Esophagus muscularis mucosa (tissue), 4 donors: ENCODE data around the gene INTS7. TPM values are rescaled to one million over a fixed set of nuclear protein-coding genes. Genes with fewer than 3 reads are reported as not detected.

Experiments used
- DNase-seq: peaks from one replicate; pipeline ENCODE4 v3.0.0-alpha.2; 2017; ENCODE audit errors: extremely low spot score
- H3K27ac ChIP-seq, 4 donors: fragments of 200-600 bp; sonication (generic); replicated peaks in 1 of 4; 1 replicate in 3 of 4; 2 replicates in 1 of 4; pipeline ENCODE4 v1.5.1; 2016 to 2019; ENCODE audit warnings: mild to moderate bottlenecking in 1 of 4
- H3K27me3 ChIP-seq, 4 donors: fragments of 200-600 bp; sonication (generic); one replicate each; pipeline versions ENCODE4 v1.5.1 to v1.6.0; 2016 to 2019
- H3K36me3 ChIP-seq, 4 donors: fragments of 200-600 bp; sonication (generic); one replicate each; pipeline ENCODE4 v1.5.1; 2016 to 2019
- H3K4me1 ChIP-seq, 4 donors: fragments of 200-600 bp; sonication (generic); one replicate each; pipeline ENCODE4 v1.5.1; 2016 to 2019
- H3K4me3 ChIP-seq, 4 donors: fragments of 200-600 bp; sonication (generic); 1 replicate in 2 of 4; 2 replicates in 2 of 4; pipeline ENCODE4 v1.5.1; 2016 to 2019; ENCODE audit warnings: mild to moderate bottlenecking in 4 of 4, moderate library complexity in 1 of 4
- H3K9me3 ChIP-seq, 4 donors: fragments of 200-600 bp; sonication (generic); 1 replicate in 3 of 4; 2 replicates in 1 of 4; pipeline ENCODE4 v1.5.1; 2016 to 2019
- EP300 ChIP-seq: sonication (generic); formaldehyde crosslinking; IDR thresholded peaks from one replicate; pipeline ENCODE4 v1.6.1; 2017; ENCODE audit warnings: antibody characterized with exemption
- POLR2A ChIP-seq: fragments of 450-650 bp; IDR thresholded peaks from one replicate; pipeline ENCODE4 v1.6.1; 2017; ENCODE audit warnings: antibody characterized with exemption, moderate library complexity, mild to moderate bottlenecking, low read depth
- POLR2AphosphoS5 ChIP-seq, 2 donors: sonication (generic); formaldehyde crosslinking; IDR thresholded peaks; one replicate each; pipeline ENCODE4 v1.6.1; 2017; ENCODE audit warnings: antibody characterized with exemption in 2 of 2
- WGBS: methylation state at CpG from one replicate; pipeline ENCODE4 v1.1.5; 2018; 5-methylcytosine and 5-hydroxymethylcytosine counted together
- intact Hi-C: fragments of 100-400 bp; cut with DNase I; formaldehyde crosslinking; loops from one replicate; pipeline ENCODE4 v1.15.1; 2023
- total RNA-seq, 4 donors: library from RNA; depleted of rRNA; stranded (reverse); fragments of >200 nt; gene quantifications; one replicate each; pipeline versions ENCODE4 v1.1.0 to v1.2.1, GENCODE V29; 2016
- TF ChIP-seq, protein P1 (sequence below), 3 experiments: fragments of 200-600 bp in 2 of 3; fragments of 450-650 bp in 1 of 3; sonication (generic) in 2 of 3; IDR thresholded peaks; one replicate each; pipeline ENCODE4 v1.5.1; 2017 to 2019; ENCODE audit warnings: antibody characterized with exemption in 3 of 3, mild to moderate bottlenecking in 2 of 3, moderate library complexity in 1 of 3

The INTS7 gene
- total RNA-seq, 4 donors from 2014 or later = 6.0 to 15.4 (median 11.0) TPM

DNA sequence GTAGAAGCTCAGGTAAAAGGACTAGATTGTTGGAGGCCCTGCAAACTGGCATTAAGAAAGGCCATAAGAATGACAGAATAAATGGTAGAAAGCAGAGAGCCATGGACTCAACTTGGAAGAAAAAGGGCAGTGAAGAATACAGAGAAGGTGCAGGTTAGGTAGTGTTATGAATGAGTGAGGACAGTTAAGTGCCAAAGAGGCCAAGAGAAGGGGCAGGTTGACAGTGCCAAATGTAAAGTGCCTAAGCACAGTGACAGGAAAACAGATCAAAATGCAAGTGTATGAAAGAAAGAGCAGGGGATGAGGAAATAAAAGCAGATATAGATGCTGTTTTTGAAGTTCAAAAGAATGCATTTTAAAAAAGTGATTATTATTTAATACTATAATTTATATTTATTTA lies 43.7 kb downstream of the INTS7 start:
- H3K9me3 ChIP-seq = no peaks in the 10 kb centered on the region
- TF ChIP-seq EP300 = no peak
- no peak for TF ChIP-seq POLR2AphosphoS5 (IDR thresholded peaks at IDR 0.05)
- TF ChIP-seq, protein P1, sequence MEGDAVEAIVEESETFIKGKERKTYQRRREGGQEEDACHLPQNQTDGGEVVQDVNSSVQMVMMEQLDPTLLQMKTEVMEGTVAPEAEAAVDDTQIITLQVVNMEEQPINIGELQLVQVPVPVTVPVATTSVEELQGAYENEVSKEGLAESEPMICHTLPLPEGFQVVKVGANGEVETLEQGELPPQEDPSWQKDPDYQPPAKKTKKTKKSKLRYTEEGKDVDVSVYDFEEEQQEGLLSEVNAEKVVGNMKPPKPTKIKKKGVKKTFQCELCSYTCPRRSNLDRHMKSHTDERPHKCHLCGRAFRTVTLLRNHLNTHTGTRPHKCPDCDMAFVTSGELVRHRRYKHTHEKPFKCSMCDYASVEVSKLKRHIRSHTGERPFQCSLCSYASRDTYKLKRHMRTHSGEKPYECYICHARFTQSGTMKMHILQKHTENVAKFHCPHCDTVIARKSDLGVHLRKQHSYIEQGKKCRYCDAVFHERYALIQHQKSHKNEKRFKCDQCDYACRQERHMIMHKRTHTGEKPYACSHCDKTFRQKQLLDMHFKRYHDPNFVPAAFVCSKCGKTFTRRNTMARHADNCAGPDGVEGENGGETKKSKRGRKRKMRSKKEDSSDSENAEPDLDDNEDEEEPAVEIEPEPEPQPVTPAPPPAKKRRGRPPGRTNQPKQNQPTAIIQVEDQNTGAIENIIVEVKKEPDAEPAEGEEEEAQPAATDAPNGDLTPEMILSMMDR (IDR thresholded peaks at IDR 0.05) = no peak
- TF ChIP-seq POLR2A = no peak
- H3K27me3 ChIP-seq = no peaks in the 10 kb centered on the region
- no peaks in the 10 kb centered on the region for H3K4me1 ChIP-seq
- DNase-seq = no peak
- H3K27ac ChIP-seq = no peak overlapping the region
- intact Hi-C loops = no loop called here
- H3K36me3 ChIP-seq = peaks cover 2 to 10% (median 7%) of the 10 kb centered on the region in 4 donors
- H3K4me3 ChIP-seq = no peak overlapping the region

DNA sequence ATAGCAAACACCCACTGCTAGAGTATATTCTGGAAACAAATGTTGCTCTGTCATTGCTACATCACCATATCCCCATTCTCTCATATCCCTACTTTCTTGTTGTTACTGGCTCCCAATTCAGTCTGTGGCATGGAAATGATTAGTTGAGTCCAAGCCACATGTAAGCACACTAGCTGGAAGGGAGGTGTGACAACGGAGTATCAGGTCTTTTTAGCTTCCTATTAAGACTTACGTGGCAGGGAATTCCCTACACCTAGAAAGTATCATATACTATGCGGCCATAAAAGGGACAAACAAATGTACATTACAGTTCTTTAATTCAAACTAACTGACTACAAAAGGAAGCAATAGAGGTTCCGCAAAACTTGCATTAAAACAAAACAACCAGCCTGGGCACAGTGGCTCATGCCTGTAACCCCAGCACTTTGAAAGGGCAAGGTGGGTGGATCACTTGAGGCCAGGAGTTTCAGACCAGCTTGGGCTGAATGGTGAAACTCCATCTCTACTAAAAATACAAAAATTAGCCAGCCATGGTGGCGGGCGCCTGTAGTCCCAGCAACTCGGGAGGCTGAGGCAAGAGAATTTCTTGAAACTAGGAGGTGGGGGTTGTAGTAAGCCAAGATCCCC lies 48.6 kb downstream of the INTS7 start:
- intact Hi-C loops = no loop called here
- no peak for TF ChIP-seq EP300
- TF ChIP-seq POLR2AphosphoS5 (IDR thresholded peaks at IDR 0.05) = no peak
- TF ChIP-seq, protein P1 (IDR thresholded peaks at IDR 0.05) = no peak
- no peak for TF ChIP-seq POLR2A
- Histone ChIP-seq H3K36me3 (peaks cover 0 to 30% (median 19%) of the 10 kb centered on the region in 4 donors), H3K4me3 (no peak overlapping the region), H3K27ac (no peak overlapping the region), H3K9me3 (no peaks in the 10 kb centered on the region), H3K4me1 (no peaks in the 10 kb centered on the region), H3K27me3 (no peaks in the 10 kb centered on the region)
- 98% methylated on average over 7 of the region's 7 CpGs for WGBS
- DNase-seq = no peak

DNA sequence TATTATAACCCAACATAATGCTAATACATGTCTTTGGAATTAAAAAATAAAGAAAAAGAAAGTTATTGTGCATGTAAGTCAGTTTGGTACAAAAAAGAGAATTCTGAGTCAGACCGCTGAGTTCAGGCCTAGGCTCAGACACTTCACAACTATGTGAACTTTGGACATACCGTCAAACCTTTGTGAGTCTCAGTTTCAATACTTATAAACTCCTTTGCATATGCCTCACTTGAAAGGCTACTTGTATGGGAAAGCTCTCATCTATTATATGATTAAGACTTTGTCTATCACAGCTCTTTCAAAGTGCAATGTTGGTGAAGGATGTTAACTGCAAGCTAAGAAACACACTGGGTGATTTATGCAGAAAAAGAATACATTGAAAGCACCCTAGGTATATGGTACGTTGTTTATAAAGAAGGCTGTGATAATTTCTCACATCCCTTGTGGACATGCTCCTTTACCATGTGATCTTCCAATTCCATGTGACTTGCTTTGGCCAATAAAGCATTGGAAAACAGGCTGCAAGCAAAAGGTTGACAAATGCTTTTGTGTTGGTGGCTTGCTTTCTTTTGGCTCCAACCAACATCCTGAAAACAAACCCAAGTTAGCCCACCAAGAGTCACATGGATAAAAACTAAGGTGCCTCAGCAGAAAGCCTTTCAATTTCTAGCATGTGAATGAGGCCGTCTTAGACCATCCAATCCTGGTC lies 49.6 kb downstream of the INTS7 start:
- Histone ChIP-seq H3K27me3 (no peaks in the 10 kb centered on the region), H3K9me3 (no peaks in the 10 kb centered on the region), H3K36me3 (peaks cover 0 to 37% (median 24%) of the 10 kb centered on the region in 4 donors), H3K27ac (no peak overlapping the region), H3K4me1 (no peaks in the 10 kb centered on the region), H3K4me3 (no peak overlapping the region)
- no peak for DNase-seq
- TF ChIP-seq POLR2AphosphoS5 (IDR thresholded peaks at IDR 0.05) (no peak), EP300 (no peak), POLR2A (no peak)
- TF ChIP-seq, protein P1 (IDR thresholded peaks at IDR 0.05) = no peak
- 98% methylated on average over 4 of the region's 4 CpGs for WGBS
- intact Hi-C loops = no loop called here

DNA sequence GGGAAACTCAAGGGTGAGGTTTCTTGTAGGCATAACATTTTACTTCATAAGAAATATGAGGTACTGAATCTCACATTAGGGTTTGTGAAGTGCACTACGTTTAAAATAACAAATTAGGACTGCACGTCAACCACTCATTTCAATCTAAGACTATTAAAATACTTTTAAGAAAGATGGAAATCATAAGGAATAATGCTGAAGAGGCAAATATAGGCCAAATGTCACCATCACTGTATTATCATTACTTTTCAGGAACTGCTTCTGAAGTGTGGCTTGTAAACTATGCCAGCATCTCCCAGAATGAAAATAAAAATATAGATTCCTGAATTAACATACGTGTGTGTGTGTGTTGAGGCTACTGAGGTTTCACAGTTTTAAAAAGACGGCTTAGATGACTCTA lies 56.8 kb downstream of the INTS7 start:
- Histone ChIP-seq H3K4me3 (no peak overlapping the region), H3K27me3 (no peaks in the 10 kb centered on the region), H3K27ac (no peak overlapping the region), H3K9me3 (no peaks in the 10 kb centered on the region), H3K4me1 (peaks cover 6 to 23% (median 21%) of the 10 kb centered on the region in 4 donors), H3K36me3 (peaks cover 0 to 43% (median 20%) of the 10 kb centered on the region in 4 donors)
- WGBS = 94% methylated on average over 4 of the region's 4 CpGs
- intact Hi-C loops = no loop called here
- TF ChIP-seq, protein P1 (IDR thresholded peaks at IDR 0.05) = no peak
- no peak for TF ChIP-seq POLR2A
- no peak for TF ChIP-seq POLR2AphosphoS5 (IDR thresholded peaks at IDR 0.05)
- no peak for TF ChIP-seq EP300
- DNase-seq = no peak
